Kasumi-1 (cell line): ENCODE results near the gene FCHSD2.
"Not testable (repeated sequence)": the region's sequence is repeated elsewhere in the genome, so short reads cannot be mapped to it uniquely, and the experiment has no call there.

ENCODE experiments used
- DNase-seq, 2 experiments: peaks; one replicate each; lab custom pipeline; 2025; lab: John Stamatoyannopoulos, UW

FCHSD2 gene

GRCh38 chr11:72929256-72929655, 212.9 kb downstream of the FCHSD2 start:
- no peak for DNase-seq

- no peak for DNase-seq
These were observed 214.7 kb downstream of the FCHSD2 start for GRCh38 chr11:72927380-72927779.

- no peak for DNase-seq
These were observed 216.0 kb downstream of the FCHSD2 start for GRCh38 chr11:72926076-72926475.

GRCh38 chr11:72925656-72926055, 216.5 kb downstream of the FCHSD2 start:
- DNase-seq = no peak

GRCh38 chr11:72924568-72925190, 217.4 kb downstream of the FCHSD2 start:
- peak; percentile 40 to 60 for DNase-seq

GRCh38 chr11:72921028-72921716, 220.9 kb downstream of the FCHSD2 start:
- no peak for DNase-seq

GRCh38 chr11:72920001-72920400, 222.1 kb downstream of the FCHSD2 start:
- DNase-seq = no peak

- DNase-seq = no peak
These were observed 223.3 kb downstream of the FCHSD2 start for GRCh38 chr11:72918851-72919250.

GRCh38 chr11:72912253-72912652, 229.9 kb downstream of the FCHSD2 start:
- DNase-seq = no peak

GRCh38 chr11:72909558-72910388, 232.3 kb downstream of the FCHSD2 start:
- not testable (repeated sequence) for DNase-seq

GRCh38 chr11:72908032-72908676, 234.0 kb downstream of the FCHSD2 start:
- DNase-seq = no peak

GRCh38 chr11:72904016-72904415, 238.1 kb downstream of the FCHSD2 start:
- DNase-seq = no peak

- no peak for DNase-seq
These were observed 240.7 kb downstream of the FCHSD2 start for GRCh38 chr11:72901374-72901773.

GRCh38 chr11:72900013-72900412, 242.1 kb downstream of the FCHSD2 start:
- no peak for DNase-seq

- no peak for DNase-seq
These were observed 242.9 kb downstream of the FCHSD2 start for GRCh38 chr11:72899238-72899637.

GRCh38 chr11:72897506-72897905, 244.6 kb downstream of the FCHSD2 start:
- no peak for DNase-seq

GRCh38 chr11:72896431-72896830, 245.7 kb downstream of the FCHSD2 start:
- DNase-seq = no peak

GRCh38 chr11:72890881-72891280, 251.2 kb downstream of the FCHSD2 start:
- no peak for DNase-seq

GRCh38 chr11:72886619-72887018, 255.5 kb downstream of the FCHSD2 start:
- no peak for DNase-seq

GRCh38 chr11:72885749-72886609, 256.1 kb downstream of the FCHSD2 start:
- peak in 1 of 2 experiments; percentile 10 for DNase-seq

- no peak for DNase-seq
These were observed 266.0 kb downstream of the FCHSD2 start for GRCh38 chr11:72876147-72876546.
